ENCODE measurements around the gene ILKAP.

The ILKAP gene

DNA sequence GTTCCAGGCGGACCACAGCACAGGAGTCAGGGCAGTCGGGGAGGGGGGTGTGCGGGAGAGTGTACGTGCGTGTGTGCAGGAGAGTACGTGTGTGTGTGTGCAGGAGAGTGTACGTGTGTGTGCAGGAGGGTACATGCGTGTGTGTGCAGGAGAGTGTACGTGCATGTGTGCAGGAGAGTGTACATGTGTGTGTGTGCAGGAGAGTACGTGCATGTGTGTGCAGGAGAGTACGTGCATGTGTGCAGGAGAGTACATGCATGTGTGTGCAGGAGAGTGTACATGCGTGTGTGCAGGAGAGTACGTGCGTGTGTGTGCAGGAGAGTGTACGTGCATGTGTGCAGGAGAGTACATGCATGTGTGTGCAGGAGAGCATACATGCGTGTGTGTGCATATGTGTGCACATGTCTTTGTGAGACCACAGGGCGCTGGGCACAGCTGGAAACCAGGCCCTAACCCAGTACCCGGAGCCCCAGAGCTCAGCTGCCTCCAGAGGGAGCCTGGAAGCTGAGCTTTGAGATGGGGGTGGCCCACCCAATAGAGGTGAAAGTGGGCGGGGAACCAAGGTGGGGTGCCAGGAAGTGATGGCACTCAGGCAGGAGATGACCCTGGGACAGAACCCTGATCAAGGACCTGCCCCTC, 78.9 kb downstream of the ILKAP start:
- DNase-seq (ENCODE audit: low read depth), result no peak

DNA sequence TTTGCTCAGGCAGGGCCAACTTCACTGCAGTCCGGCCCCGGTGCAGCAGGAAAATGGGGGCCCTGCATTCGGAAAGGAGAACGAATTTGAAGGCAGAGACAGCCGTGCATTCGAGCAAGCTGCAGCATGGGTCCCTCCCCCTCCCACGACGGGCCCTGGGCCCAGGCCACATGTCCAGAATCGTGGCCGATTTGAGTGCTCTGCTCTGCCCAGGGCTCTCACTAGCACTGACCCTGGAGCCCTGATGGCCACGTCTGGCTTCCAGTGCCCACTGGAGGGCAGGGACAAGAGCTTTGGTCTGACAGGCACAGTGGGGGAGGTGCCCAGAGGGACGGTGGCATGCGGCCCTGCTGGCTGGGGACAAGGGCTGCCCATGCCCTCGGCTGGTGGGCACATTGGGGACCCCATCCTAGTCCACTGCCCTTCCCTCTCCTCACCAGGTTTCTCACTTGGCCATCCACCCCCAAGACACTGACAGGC, 79.5 kb downstream of the ILKAP start:
- no peak for DNase-seq (ENCODE audit: low read depth)

DNA sequence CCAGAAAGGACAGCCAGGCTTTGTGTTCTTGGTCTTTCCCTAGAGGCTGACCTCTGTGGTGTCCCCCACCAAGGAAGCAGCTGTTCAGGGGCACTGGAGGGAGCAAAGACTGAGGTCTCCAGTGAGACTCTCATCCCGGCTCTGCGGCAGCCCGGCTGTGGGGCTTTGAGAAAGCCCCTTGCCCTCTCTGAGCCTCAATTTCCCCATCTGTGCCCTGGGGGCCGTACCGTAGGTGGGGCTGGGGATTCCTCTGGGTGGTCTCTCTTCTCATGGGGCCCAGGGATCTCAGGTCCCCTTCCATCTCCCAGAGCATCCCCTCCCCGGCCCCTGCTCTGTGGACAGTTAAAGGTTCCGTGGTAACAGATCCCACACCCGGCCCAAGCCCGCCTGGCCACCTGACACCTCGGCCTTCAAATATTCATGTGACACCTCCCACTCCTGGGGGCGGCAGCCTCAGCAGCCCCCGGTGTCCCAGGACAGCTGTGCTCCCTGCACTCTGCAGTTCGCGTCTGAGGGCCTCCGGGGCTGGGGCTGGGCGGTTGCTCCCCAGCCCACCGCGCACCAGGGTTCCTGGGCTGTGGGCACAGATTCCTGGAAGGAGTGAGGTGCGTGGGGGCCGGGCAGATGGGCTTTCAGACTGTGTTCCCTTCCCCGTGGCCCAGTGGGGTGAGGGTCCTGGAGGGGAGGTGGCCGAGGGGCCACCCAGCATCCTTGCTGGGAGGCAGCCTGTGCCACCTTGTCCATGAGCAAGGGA, 80.1 kb downstream of the ILKAP start:
- DNase-seq (ENCODE audit: low read depth), result no peak

DNA sequence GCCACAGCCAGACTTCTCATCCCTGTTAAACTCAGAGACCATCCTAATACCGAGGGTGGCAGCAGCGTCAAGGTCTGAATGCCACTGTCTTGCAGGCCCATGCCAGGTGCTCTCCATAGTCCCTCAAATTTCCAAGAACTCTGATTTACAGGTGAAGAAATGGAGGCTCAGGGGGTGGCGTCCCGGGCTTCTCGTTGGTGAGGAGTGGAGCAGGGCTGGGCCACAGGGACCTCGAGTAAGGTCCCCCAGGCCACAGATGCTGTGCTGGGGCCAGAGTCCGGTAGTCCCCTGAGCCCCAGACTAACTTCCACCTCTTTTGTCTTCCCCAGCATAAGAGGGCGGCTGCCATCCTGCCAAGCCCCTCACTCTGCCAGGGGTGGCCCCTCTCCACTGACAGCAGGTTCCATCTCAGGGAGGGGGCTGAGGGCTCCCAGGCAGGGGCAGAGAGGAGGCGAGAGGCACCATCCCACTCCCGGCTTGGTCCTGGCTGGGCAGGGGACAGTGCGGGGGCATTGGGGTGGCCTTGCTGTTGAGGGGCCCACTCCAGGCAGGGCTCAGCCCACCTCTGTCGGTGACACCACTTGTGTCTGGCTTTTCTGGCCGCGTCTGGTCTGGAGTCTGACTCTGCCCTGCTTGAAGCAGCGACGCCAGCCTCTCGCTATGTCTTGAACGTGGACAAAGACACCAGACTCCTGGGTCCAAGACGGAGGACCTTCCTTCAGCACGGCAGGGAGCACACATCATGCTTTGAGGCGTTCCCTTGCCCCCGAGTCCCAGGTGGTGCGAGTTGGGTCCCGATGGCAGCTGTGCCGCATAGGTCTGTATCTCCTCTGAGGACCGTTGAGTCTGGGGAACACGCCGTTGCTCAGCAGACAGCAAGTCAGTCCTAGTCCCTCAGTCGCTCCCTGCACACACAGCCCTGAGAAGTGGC, 80.9 kb downstream of the ILKAP start:
- DNase-seq (ENCODE audit: low read depth), result no peak

DNA sequence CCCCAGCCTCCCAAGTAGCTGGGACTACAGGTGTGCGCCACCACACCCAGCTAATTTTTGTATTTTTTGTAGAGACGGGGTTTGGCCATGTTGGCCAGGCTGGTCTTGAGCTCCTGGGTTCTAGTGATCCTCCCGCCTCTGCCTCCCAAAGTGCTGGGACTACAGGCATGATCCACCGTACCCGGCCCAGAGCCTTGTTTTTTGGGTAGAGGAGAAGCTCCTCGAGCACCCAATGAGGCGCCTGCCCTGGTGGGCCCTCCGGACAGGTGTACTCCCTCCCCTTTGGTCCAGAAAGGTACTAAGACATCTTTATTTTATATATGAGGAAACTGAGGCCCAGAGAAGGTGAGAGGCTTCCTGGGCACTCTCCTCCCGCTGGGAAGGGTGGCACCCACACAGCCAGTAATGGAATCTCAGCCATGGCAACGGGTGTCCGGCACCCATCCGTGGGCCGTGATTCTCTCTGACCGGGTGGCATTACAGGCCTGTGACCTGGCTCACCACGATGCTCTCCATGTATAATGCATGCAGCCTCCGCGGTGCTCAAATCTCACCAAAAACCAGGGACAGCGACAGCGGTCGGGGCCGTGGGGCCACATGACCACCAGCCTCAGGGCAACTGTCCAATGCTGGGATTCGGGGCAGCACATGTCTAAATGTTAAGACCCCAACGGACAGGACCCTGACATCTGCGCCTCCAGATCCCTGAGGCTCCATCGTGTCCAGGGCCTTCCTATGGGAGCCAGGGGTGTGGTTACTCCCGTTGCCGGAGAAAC, 81.8 kb downstream of the ILKAP start:
- DNase-seq (ENCODE audit: low read depth), result no peak

DNA sequence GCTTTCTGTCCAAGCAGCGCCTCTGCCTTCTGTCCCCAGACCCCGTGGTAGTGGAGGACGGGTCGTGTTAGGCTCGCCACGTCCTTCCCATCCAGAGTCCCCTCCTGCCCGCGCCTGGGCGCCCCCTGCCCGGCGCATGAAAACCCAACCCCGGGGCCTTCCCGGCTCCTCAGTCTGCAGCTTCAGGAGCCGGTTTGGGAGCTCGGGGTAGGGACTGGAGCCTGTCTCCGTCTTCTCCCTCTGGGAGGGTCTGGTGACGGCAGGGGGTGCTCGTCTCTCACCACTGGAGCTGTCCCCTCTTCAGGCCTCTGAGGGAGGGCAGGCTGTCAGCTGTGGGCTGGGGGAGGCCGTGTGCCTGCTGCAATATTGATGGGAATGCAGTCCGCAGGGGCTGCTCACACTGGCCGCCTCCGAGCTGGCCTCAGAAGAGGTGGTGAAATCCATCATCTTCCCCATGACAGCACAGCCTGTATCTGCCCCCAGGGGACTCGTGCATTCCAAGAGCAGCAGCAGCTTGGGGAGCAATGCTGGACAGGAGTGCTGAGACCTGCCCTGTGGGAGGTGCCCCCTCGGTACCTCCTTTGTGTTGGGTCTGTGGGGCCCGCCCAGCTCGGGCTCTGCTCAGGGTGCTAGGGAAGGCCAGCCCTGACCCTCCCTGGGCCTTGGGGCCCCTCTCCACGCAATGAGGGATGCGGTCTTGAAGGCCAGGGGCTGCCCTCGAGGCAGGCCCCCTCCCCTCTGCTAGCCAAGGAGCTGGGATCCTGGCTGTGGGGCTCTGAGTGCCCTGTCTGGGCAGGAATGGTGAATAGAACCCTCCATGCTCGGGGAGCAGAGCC, 82.8 kb downstream of the ILKAP start:
- no peak for DNase-seq (ENCODE audit: low read depth)
